Large intestine (tissue), 12 donors: Measurements from ENCODE around the gene NOTCH2NLA. TPM values are rescaled to one million over a fixed set of nuclear protein-coding genes. Genes with fewer than 3 reads are reported as not detected.
A peak's percentile ranks its signal among the peaks of the same experiment; 100 is the strongest.
"Not testable (repeated sequence)": the region's sequence is repeated elsewhere in the genome, so short reads cannot be mapped to it uniquely, and the experiment has no call there.

ENCODE experiments used
- DNase-seq, 2 donors: peaks; one replicate each; pipeline versions ENCODE4 v3.0.0 to v3.0.0-alpha.2; 2013
- H3K27ac ChIP-seq: one replicate; pipeline ENCODE4 v1.5.1; 2013; ENCODE audit warnings: low read length
- H3K27me3 ChIP-seq: 2 replicates; pipeline ENCODE4 v1.6.1; 2013; ENCODE audit warnings: low read length; ENCODE audit not compliant: control insufficient read depth, insufficient read depth
- H3K36me3 ChIP-seq: 2 replicates; pipeline ENCODE4 v1.6.1; 2013; ENCODE audit warnings: low read length; ENCODE audit not compliant: control insufficient read depth, insufficient read depth
- H3K4me1 ChIP-seq: one replicate; pipeline ENCODE4 v1.6.1; 2013; ENCODE audit warnings: low read length; ENCODE audit not compliant: control insufficient read depth, insufficient read depth
- H3K4me3 ChIP-seq: one replicate; pipeline ENCODE4 v1.5.1; 2013; ENCODE audit warnings: low read length
- H3K9me3 ChIP-seq: one replicate; pipeline ENCODE4 v1.6.1; 2013; ENCODE audit warnings: mild to moderate bottlenecking, low read depth, low read length, moderate library complexity; ENCODE audit not compliant: control insufficient read depth
- WGBS: methylation state at CpG from one replicate; pipeline ENCODE4 v1.1.5; 2013; ENCODE audit warnings: low lambda C conversion rate; ENCODE audit not compliant: insufficient coverage; 5-methylcytosine and 5-hydroxymethylcytosine counted together
- long read RNA-seq, 11 donors: transcript quantifications; one replicate each; lab custom pipeline, GENCODE V29; 2026
- polyA plus RNA-seq: library from polyadenylated mRNA; unstranded; fragments of 120-200 nt; gene quantifications from one replicate; pipeline ENCODE4 v1.2.1, GENCODE V29; 2013

Gene NOTCH2NLA
- 9.6 TPM for polyA plus RNA-seq
- long read RNA-seq, donor 1 = 0 reads
- long read RNA-seq, donor 2, transcript NOTCH2NLA-201 (5 exons, 1,874 nt) = major isoform, 7 of 7 reads
- long read RNA-seq, donor 2, partial matches to known transcripts = 0 of 7 reads
- long read RNA-seq, donor 2, other reads (novel, unspliced or antisense) = 0 of 7 reads
- long read RNA-seq, donor 3 = 0 reads
- long read RNA-seq, donor 4 = 0 reads
- long read RNA-seq, donor 5, partial matches to known transcripts = 0 of 1 reads
- long read RNA-seq, donor 5, other reads (novel, unspliced or antisense) = 0 of 1 reads
- long read RNA-seq, donor 6, partial matches to known transcripts = 0 of 2 reads
- long read RNA-seq, donor 6, other reads (novel, unspliced or antisense) = 0 of 2 reads
- long read RNA-seq, donor 7, partial matches to known transcripts = 0 of 1 reads
- long read RNA-seq, donor 7, other reads (novel, unspliced or antisense) = 0 of 1 reads
- long read RNA-seq, donor 8, partial matches to known transcripts = 0 of 1 reads
- long read RNA-seq, donor 8, other reads (novel, unspliced or antisense) = 0 of 1 reads
- long read RNA-seq, donor 9, partial matches to known transcripts = 0 of 2 reads
- long read RNA-seq, donor 9, other reads (novel, unspliced or antisense) = 0 of 2 reads
- long read RNA-seq, donor 10, partial matches to known transcripts = 0 of 2 reads
- long read RNA-seq, donor 10, other reads (novel, unspliced or antisense) = 0 of 2 reads
- long read RNA-seq, donor 11, partial matches to known transcripts = 0 of 2 reads
- long read RNA-seq, donor 11, other reads (novel, unspliced or antisense) = 0 of 2 reads

DNA sequence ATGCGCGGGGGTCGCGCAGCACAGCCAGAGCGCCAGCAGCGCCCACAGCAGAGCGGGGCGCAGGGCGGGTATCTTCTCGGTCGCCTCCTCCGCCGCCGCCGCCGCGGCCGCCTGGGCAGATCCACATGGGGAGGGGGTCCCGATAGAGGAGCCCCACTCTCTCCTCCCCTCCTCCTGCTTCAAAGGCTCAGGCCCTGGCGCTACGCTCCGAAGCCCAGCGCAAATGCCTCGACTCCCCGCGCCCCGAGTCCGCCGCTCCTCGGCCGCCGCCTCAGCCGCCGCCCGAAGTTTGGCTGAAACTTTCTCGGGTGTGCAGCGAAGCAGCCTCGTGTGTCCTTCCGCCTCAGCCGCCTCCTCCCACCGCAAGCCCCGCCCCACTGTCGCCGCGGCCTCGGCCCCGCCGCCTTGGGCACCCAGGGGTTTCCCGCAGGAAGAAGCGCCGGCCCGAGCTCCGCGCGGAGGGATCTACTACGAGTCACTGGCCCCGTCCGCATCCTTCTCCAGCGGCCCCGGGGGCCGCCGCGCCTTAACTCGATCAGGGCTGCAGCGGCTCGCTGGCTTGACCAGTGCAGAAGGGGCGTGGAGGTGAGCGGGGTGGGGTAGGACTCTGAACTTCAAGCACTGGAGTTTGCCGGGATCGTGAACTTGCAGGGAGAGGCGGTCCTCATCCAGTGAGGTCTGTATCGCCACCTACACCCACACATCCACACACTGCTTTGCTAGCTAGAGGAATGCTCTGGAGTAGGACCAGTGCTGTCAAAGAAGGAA lies at the start of gene NOTCH2NLA:
Gene NOTCH2NLA, minus strand, starts transcription at position 312 of the 768 bp plus-strand sequence. CDS start 39,684 bp downstream, outside the sequence.
- peak in 1 of 2 donors; percentile 22 for DNase-seq
- no CpG with 5 or more reads among the region's 72 CpGs for WGBS
- not testable (repeated sequence) for H3K36me3 ChIP-seq, H3K4me1 ChIP-seq, H3K27me3 ChIP-seq, H3K9me3 ChIP-seq
- peak within 1 kb of the TSS; percentile 55 for H3K4me3 ChIP-seq
- peak within 1 kb of the TSS; percentile 45 for H3K27ac ChIP-seq

DNA sequence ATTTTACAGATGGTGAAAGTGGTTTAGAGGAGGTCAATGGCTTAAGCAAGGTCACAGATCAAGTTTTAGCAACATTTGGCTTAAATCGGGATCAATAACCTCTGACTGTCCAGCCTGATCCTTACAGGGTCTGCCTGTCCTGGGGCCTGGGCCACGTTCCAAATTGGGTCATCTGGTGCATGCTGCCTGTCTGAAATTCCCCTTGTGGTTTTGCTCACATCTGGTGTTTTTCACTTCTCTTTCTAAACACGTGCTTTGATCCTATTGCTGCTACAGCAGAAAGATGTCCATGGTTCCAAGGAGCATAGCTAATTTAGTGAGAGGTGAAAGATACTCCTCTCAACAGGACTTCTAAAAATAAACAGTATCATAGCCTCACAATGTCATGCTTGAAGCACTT lies 49.5 kb upstream of the NOTCH2NLA start:
- WGBS = no CpG with 5 or more reads among the region's 3 CpGs
- DNase-seq, H3K4me1 ChIP-seq, H3K9me3 ChIP-seq, H3K27me3 ChIP-seq, H3K4me3 ChIP-seq, H3K36me3 ChIP-seq, H3K27ac ChIP-seq: not testable (repeated sequence)

DNA sequence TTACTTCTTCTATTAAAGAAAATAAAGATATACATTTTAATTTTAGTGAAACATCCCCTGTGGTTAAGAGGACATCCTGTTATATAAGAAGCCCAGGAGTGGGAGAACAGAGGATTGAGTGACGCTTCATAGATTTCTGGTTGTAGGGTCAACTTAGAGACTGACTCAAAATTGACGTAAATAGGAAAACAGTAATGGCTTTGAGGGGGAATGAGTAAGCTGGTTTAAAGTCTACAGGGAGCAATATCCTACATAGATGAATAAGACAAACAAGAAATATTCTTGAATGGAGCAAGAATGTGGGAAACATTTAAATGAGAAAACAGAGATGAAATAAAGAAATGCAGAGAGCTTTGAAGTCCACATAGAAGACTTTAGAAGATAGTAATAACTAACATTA lies 48.3 kb upstream of the NOTCH2NLA start:
- H3K27me3 ChIP-seq, H3K9me3 ChIP-seq, H3K36me3 ChIP-seq, H3K4me3 ChIP-seq, H3K27ac ChIP-seq, DNase-seq, H3K4me1 ChIP-seq: not testable (repeated sequence)
- no CpG with 5 or more reads among the region's 2 CpGs for WGBS

DNA sequence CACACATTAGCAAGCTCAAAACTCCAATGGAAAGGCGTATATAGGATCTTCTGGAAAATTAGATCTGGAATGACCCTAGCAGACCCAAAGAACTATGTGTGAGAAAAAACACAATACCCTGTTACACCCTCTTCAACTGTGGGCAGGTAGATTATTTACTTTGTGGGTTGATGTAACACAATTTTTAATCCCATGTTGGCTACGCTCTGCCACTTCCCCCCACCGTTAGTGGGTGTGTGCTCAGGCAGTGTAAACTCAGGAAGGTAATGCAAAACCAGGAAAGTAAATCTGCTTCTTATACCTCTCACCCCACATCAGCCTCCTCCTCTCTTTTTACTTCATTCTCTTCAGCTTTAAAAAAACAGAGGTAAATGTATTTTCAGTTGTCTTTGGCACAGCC lies 45.3 kb upstream of the NOTCH2NLA start:
- H3K9me3 ChIP-seq, H3K4me3 ChIP-seq, H3K27me3 ChIP-seq, H3K27ac ChIP-seq, DNase-seq, H3K4me1 ChIP-seq, H3K36me3 ChIP-seq: not testable (repeated sequence)
- WGBS = no CpG with 5 or more reads among the region's 3 CpGs

DNA sequence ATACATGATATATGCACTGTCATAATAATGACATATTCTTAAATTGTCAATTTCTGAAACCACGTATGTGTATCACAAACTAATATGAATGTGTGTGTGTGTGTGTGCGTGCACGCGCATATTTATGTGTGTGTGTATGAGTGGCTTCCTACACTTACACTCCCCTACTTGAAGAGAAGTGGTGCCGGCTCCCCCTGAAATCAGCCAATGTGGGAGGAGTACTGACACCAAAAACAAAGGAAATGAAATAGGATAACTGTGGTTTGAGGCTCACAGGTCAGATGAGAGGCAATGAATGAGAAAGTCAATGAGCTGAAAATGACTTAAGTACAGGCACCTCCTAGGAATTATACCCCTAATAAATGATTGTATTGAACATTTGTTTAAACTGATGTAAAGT lies 44.4 kb upstream of the NOTCH2NLA start:
- not testable (repeated sequence) for H3K27me3 ChIP-seq, H3K36me3 ChIP-seq, H3K9me3 ChIP-seq, H3K4me1 ChIP-seq, H3K27ac ChIP-seq, H3K4me3 ChIP-seq, DNase-seq
- WGBS = no CpG with 5 or more reads among the region's 5 CpGs

DNA sequence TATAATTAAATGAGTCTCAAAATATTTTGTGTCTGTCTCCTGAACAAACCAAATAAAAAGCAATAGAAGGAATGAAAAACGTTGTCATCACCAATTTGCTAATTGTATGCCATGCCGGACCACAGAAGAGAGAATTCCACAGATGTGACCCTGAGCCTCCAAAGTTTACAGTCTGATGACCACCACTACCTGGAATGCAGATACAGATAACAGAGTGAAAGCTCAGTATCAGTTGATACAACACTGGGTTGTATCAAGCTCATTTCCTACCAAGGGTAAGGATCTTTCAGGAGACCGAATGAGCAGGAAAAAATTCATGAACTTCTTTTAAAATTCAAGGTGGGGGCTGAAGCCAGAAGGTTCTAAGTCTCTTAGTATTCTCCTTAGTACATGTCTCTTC lies 43.9 kb upstream of the NOTCH2NLA start:
- DNase-seq, H3K4me1 ChIP-seq, H3K4me3 ChIP-seq, H3K27me3 ChIP-seq, H3K27ac ChIP-seq, H3K9me3 ChIP-seq, H3K36me3 ChIP-seq: not testable (repeated sequence)
- no CpG with 5 or more reads among the region's 3 CpGs for WGBS

DNA sequence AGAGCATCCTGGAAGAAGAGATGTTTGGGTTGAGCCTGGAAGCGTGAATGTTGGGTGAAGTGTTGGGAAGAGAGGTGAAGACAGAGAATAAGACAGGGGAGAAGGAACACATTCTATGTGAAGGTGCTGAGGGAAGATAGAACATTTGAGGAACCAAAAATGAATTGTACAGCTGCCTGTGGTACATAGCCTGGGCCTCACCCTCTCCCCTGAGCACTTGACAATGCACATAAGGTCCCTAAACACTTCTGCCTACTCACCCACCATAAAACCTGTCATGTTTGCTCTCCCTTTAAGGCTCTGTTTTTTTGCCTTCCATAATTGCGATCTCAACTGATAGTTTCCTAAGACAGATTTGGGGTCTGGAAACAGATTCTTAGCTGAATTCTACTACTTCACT lies 43.2 kb upstream of the NOTCH2NLA start:
- DNase-seq, H3K27ac ChIP-seq, H3K9me3 ChIP-seq, H3K4me3 ChIP-seq, H3K36me3 ChIP-seq, H3K27me3 ChIP-seq, H3K4me1 ChIP-seq: not testable (repeated sequence)
- WGBS = no CpG with 5 or more reads among the region's 2 CpGs

DNA sequence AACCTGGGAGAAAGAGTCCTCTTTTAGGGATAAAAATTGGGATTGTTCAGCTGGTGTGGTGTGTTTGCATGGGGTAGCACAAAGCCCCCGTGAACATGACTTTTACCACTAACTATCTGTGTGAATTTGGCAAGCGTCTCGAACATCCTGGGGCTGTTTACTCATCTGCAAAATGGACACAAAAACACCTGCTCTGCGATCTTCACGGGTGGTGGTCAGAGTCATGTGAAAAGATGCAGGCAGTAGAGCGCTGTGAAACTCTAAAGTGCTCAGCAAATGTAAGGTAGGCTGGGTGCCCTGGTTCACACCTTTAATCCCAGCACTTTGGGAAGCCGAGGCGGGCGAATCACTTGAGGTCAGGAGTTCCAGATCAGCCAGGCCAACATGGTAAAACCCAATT lies 41.3 kb upstream of the NOTCH2NLA start:
- not testable (repeated sequence) for H3K27me3 ChIP-seq, DNase-seq, H3K4me1 ChIP-seq, H3K9me3 ChIP-seq, H3K27ac ChIP-seq, H3K4me3 ChIP-seq, H3K36me3 ChIP-seq
- WGBS = no CpG with 5 or more reads among the region's 9 CpGs

DNA sequence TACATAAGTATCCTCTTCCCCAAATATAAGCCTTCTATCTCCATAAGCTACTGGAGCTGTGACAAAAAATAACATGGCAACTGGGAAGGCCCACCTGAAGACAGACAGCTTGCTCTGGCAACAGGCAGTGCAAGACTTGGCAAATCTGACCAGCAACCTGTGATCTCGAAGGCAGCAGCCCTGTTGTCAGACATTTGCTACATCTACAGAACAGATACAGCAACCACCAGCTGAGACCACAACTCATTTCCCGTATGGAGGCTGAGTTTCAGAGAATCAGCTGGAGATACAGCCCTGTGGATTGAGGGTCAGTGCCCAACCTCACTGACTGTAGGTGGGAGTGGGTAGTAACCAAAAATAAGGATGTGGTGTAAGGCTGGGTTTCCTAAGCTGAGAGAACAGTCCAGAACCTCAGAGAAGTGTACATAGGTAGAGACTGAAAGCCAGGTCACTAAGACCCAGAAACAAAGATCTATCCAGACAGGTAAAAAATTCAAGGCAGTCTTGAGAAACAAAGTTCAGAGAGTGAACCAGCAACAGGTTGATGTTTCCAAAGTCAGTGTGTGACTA lies 37.4 kb upstream of the NOTCH2NLA start:
- H3K27ac ChIP-seq, H3K4me1 ChIP-seq: not testable (repeated sequence)
- WGBS = no CpG with 5 or more reads among the region's 2 CpGs

DNA sequence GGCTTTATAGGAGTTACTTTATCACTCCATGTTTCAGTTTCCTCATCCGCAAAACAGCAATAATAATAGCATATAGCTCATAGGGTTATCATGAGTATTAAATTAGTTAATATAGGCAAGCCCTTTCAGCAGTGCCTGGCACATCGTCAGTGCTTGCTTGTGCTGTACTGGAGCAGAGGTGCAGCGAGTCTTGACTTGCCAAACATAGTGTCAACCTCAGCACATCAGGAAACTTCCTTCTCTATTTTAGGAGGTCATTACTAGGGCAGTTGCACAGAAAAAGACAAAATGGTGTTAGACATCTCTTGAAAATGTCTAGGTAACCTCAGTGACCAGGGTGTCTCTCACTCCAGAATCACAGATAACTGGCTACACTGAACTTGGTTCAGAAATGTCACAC lies 35.9 kb upstream of the NOTCH2NLA start:
- not testable (repeated sequence) for H3K36me3 ChIP-seq, DNase-seq, H3K9me3 ChIP-seq, H3K27me3 ChIP-seq, H3K4me1 ChIP-seq, H3K27ac ChIP-seq, H3K4me3 ChIP-seq
- WGBS = no CpG with 5 or more reads among the region's 3 CpGs

More for the DNA sequence above, 37.4 kb upstream of the NOTCH2NLA start:
- not testable (repeated sequence) for H3K9me3 ChIP-seq, H3K27me3 ChIP-seq, DNase-seq, H3K4me3 ChIP-seq, H3K36me3 ChIP-seq
